Keratinocyte (primary cell): ENCODE measurements around the gene FSD1. TPM values are rescaled to one million over a fixed set of nuclear protein-coding genes. Genes with fewer than 3 reads are reported as not detected.

ENCODE experiments used
- DNase-seq: peaks from one replicate; pipeline ENCODE4 v3.0.0-alpha.2; 2011; ENCODE audit warnings: low read depth, missing footprints, low spot score
- FAIRE-seq: peaks from 2 replicates; lab custom pipeline; 2011; peaks lifted over from hg19 to GRCh38; lab: Jason Lieb, UNC
- H2AFZ ChIP-seq: 2 replicates; pipeline ENCODE4 v1.6.0; 2012; ENCODE audit warnings: low read length, control low read depth, inconsistent platforms; ENCODE audit not compliant: control insufficient read depth
- H3K27ac ChIP-seq: 2 replicates; pipeline ENCODE4 v1.5.1; 2011; ENCODE audit warnings: low read length; ENCODE audit not compliant: control insufficient read depth, insufficient read depth
- H3K27me3 ChIP-seq: 3 replicates; pipeline ENCODE4 v1.6.0; 2011; ENCODE audit warnings: low read length; ENCODE audit not compliant: control insufficient read depth, insufficient read depth; ENCODE audit errors: extremely low read depth
- H3K36me3 ChIP-seq, 2 experiments: 2 replicates in 1 of 2; 3 replicates in 1 of 2; pipeline ENCODE4 v1.5.1; 2011; ENCODE audit warnings: low read length in 2 of 2, mild to moderate bottlenecking in 1 of 2; ENCODE audit not compliant: control insufficient read depth in 2 of 2, insufficient read depth in 2 of 2; ENCODE audit errors: extremely low read depth in 1 of 2
- H3K4me1 ChIP-seq: 3 replicates; pipeline ENCODE4 v1.5.1; 2011; ENCODE audit warnings: low read length; ENCODE audit not compliant: control insufficient read depth, insufficient read depth; ENCODE audit errors: extremely low read depth
- H3K4me2 ChIP-seq: 3 replicates; pipeline ENCODE4 v1.6.0; 2011; ENCODE audit warnings: low read depth, low read length; ENCODE audit not compliant: control insufficient read depth, insufficient read depth; ENCODE audit errors: extremely low read depth
- H3K4me3 ChIP-seq, 3 experiments: fragments of 200-600 bp in 1 of 3; sonication (generic) in 1 of 3; 2 replicates in 2 of 3; 3 replicates in 1 of 3; pipeline ENCODE4 v1.5.1; 2011 to 2016; ENCODE audit warnings: low read length in 3 of 3, mild to moderate bottlenecking in 3 of 3, control low read depth in 2 of 3, inconsistent platforms in 1 of 3, low read depth in 1 of 3, mixed read lengths in 1 of 3, mixed run types in 1 of 3, moderate library complexity in 1 of 3; ENCODE audit not compliant: control insufficient read depth in 2 of 3, insufficient read depth in 2 of 3; ENCODE audit errors: extremely low read depth in 1 of 3
- H3K79me2 ChIP-seq: 2 replicates; pipeline ENCODE4 v1.6.0; 2012; ENCODE audit warnings: low read length; ENCODE audit not compliant: control insufficient read depth, insufficient read depth
- H3K9ac ChIP-seq: 3 replicates; pipeline ENCODE4 v1.6.0; 2011; ENCODE audit warnings: low read length; ENCODE audit not compliant: control insufficient read depth, insufficient read depth; ENCODE audit errors: extremely low read depth
- H3K9me1 ChIP-seq: 3 replicates; pipeline ENCODE4 v1.6.0; 2011; ENCODE audit warnings: low read length; ENCODE audit not compliant: control insufficient read depth, insufficient read depth; ENCODE audit errors: extremely low read depth
- H3K9me3 ChIP-seq: 2 replicates; pipeline ENCODE4 v1.5.1; 2012; ENCODE audit warnings: low read depth, low read length; ENCODE audit not compliant: control insufficient read depth
- H4K20me1 ChIP-seq: 3 replicates; pipeline ENCODE4 v1.6.0; 2011; ENCODE audit warnings: low read length; ENCODE audit not compliant: control insufficient read depth, insufficient read depth; ENCODE audit errors: extremely low read depth
- EZH2 ChIP-seq: IDR thresholded peaks from one replicate; pipeline ENCODE4 v1.6.1; 2012; ENCODE audit warnings: inconsistent platforms, mild to moderate bottlenecking, low read length, moderate library complexity
- dilution Hi-C: fragments of 300-500 bp; cut with MboI; formaldehyde crosslinking; loops from one replicate; pipeline ENCODE4 v1.7.0; 2020; ENCODE audit warnings: low sequenced_read_pairs; ENCODE audit not compliant: extremely low pct_ligation_motif_present
- polyA minus RNA-seq, 3 experiments: library from RNA; depleted of rRNA, polyadenylated mRNA; stranded (reverse); fragments of >200 nt; gene quantifications; 1 replicate in 1 of 3; 2 replicates in 1 of 3; 3 replicates in 1 of 3; pipeline ENCODE4 v1.2.3, GENCODE V29; 2011
- polyA plus RNA-seq, 5 experiments: library from polyadenylated mRNA; depleted of rRNA in 3 of 5; stranded (reverse) in 3 of 5; stranded (forward) in 1 of 5; unstranded in 1 of 5; fragments of >200 nt; gene quantifications; 1 replicate in 1 of 5; 2 replicates in 3 of 5; 3 replicates in 1 of 5; pipeline versions ENCODE4 v1.2.1 to v1.2.3, GENCODE V29; 2011 to 2012; ENCODE audit warnings: missing spikeins in 2 of 5, low read depth in 1 of 5, low replicate concordance in 1 of 5
- TF ChIP-seq, protein P1 (sequence below), 3 experiments: IDR thresholded peaks in 1 of 3; conservative IDR thresholded peaks in 1 of 3; optimal IDR thresholded peaks in 1 of 3; 2 replicates in 2 of 3; 3 replicates in 1 of 3; pipeline versions ENCODE3 to v1.5.1; 2011; ENCODE audit warnings: low read length in 3 of 3, mild to moderate bottlenecking in 3 of 3, moderate library complexity in 2 of 3, control low read depth in 1 of 3, inconsistent platforms in 1 of 3; ENCODE audit not compliant: insufficient read depth in 2 of 3; ENCODE audit errors: extremely low read depth in 1 of 3

Gene FSD1
- polyA plus RNA-seq (0.35 to 1.8 TPM (median 0.49 TPM) in 3 replicates), polyA minus RNA-seq (0.49 to 4.0 TPM (median 2.3 TPM) in 3 replicates)
- not detected for polyA plus RNA-seq (2011; ENCODE audit: low read depth)
- polyA plus RNA-seq (2011; cell fraction: cytosol; rRNA removed) = 0.29 and 0.68 TPM in 2 replicates
- polyA plus RNA-seq (2011; cell fraction: nucleus; rRNA removed) = 0.68 and 0.70 TPM in 2 replicates
- polyA plus RNA-seq (2012; ENCODE audit: low replicate concordance) = 2.1 TPM in 1 of 2 replicates, not detected in the other
- polyA minus RNA-seq (2011; cell fraction: cytosol; rRNA and poly(A)+ RNA removed) = not detected
- 0.70 and 0.74 TPM in 2 replicates for polyA minus RNA-seq (2011; cell fraction: nucleus; rRNA and poly(A)+ RNA removed)

DNA sequence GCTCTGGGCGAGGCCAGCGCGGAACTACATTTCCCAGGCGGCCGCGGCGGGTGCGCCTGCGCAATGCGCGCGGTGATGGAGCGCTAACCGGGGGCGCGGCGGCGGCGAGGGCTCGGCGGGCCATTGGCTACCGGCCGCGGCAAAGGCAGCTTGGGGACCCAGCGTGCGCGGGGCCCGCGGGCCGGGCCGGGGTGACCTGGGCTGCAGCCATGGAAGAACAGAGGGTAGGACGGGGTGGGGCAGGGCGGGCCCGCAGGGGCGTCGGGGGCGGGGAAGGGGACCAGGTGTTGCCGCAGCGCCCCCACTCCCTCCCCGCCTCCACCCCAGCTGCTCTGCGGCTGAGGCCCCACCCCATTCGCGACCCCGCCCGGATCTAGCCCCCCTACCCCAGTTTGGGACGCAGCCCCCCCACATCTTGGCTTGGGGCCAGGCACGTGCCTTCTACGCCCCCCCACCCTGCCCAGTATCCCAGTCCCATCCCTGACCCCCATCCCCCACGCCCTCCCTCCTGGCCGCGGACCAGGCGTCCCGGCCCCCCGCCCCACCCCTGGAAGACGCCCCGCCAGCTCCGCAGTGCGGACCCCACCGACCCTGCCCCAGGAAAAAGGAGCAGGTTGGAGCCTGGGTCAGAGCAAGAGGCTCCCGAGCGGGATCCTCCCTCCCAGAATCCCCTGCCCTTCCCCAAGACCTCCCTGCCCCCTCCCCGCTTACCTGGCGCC is at the start of gene FSD1:
TSS of gene FSD1 (plus strand) at position 61 of the 719 bp plus-strand sequence. CDS start at position 210, 149 bp downstream.
- H3K36me3 ChIP-seq = no peaks in the 10 kb centered on the region
- DNase-seq (no peak), FAIRE-seq (no peak)
- no peak within 1 kb of the TSS for H3K4me3 ChIP-seq
- H3K79me2 ChIP-seq = no peaks in the 10 kb centered on the region
- H3K9ac ChIP-seq = no peak within 1 kb of the TSS
- H3K27ac ChIP-seq = no peak within 1 kb of the TSS
- TF ChIP-seq, protein P1, sequence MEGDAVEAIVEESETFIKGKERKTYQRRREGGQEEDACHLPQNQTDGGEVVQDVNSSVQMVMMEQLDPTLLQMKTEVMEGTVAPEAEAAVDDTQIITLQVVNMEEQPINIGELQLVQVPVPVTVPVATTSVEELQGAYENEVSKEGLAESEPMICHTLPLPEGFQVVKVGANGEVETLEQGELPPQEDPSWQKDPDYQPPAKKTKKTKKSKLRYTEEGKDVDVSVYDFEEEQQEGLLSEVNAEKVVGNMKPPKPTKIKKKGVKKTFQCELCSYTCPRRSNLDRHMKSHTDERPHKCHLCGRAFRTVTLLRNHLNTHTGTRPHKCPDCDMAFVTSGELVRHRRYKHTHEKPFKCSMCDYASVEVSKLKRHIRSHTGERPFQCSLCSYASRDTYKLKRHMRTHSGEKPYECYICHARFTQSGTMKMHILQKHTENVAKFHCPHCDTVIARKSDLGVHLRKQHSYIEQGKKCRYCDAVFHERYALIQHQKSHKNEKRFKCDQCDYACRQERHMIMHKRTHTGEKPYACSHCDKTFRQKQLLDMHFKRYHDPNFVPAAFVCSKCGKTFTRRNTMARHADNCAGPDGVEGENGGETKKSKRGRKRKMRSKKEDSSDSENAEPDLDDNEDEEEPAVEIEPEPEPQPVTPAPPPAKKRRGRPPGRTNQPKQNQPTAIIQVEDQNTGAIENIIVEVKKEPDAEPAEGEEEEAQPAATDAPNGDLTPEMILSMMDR (optimal IDR thresholded peaks at IDR 0.05 in 1 of 3, IDR thresholded peaks at IDR 0.05 in 1 of 3, conservative IDR thresholded peaks at IDR 0.05 in 1 of 3; ENCODE audit: extremely low read depth in 1 of 3, insufficient read depth in 2 of 3, low read length in 3 of 3) = no peak
- no peak for TF ChIP-seq EZH2
- H2AFZ ChIP-seq = no peak within 1 kb of the TSS
- peak within 1 kb of the TSS; percentile 37 for H3K4me2 ChIP-seq
- H3K4me1 ChIP-seq = no peaks in the 10 kb centered on the region
- H3K27me3 ChIP-seq = no peaks in the 10 kb centered on the region
- no peaks in the 10 kb centered on the region for H4K20me1 ChIP-seq
- H3K9me1 ChIP-seq = no peaks in the 10 kb centered on the region
- dilution Hi-C loops = no loop called here
- H3K9me3 ChIP-seq = no peaks in the 10 kb centered on the region

DNA sequence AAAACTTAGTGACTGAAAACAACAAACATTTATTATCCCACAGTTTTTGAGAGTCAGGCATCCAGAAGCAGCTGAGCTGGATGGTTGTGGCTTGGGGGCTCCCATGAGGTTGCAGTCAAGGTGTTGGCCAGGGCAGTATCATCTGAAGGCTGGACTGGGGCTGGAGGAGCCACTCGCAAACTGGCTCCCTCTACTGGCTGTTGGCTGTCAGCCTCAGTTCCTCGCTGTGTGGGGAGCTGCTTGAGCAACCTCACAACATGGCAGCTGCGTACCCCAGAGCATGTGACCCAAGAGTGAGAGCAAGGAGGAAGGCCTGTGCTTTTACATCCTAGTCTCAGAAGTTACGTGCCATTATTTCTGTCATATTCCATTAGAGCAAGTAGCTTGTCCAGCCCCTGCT is 47.8 kb upstream of the FSD1 start:
- DNase-seq (no peak), FAIRE-seq (no peak)
- no peak overlapping the region for H3K4me3 ChIP-seq
- H3K4me2 ChIP-seq = no peak overlapping the region
- H3K9ac ChIP-seq = no peak overlapping the region
- H4K20me1 ChIP-seq = no peaks in the 10 kb centered on the region
- peaks cover 25 to 35% of the 10 kb centered on the region in 2 experiments for H3K36me3 ChIP-seq
- no peak overlapping the region for H2AFZ ChIP-seq
- no peak overlapping the region for H3K27ac ChIP-seq
- H3K27me3 ChIP-seq = no peaks in the 10 kb centered on the region
- dilution Hi-C loops = no loop called here
- no peaks in the 10 kb centered on the region for H3K79me2 ChIP-seq
- H3K9me3 ChIP-seq = peaks cover 7% of the 10 kb centered on the region
- no peak for TF ChIP-seq EZH2
- TF ChIP-seq, protein P1 (optimal IDR thresholded peaks at IDR 0.05 in 1 of 3, IDR thresholded peaks at IDR 0.05 in 1 of 3, conservative IDR thresholded peaks at IDR 0.05 in 1 of 3; ENCODE audit: extremely low read depth in 1 of 3, insufficient read depth in 2 of 3, low read length in 3 of 3) = peak in 2 of 3 experiments; percentile 26 to 30
- no peaks in the 10 kb centered on the region for H3K4me1 ChIP-seq
- no peaks in the 10 kb centered on the region for H3K9me1 ChIP-seq
